Measurements from ENCODE around the gene MEF2A. TPM values are rescaled to one million over a fixed set of nuclear protein-coding genes. Genes with fewer than 3 reads are reported as not detected.

MEF2A gene
- total RNA-seq, 1 donor from 2014 or later: 61.9 TPM

DNA sequence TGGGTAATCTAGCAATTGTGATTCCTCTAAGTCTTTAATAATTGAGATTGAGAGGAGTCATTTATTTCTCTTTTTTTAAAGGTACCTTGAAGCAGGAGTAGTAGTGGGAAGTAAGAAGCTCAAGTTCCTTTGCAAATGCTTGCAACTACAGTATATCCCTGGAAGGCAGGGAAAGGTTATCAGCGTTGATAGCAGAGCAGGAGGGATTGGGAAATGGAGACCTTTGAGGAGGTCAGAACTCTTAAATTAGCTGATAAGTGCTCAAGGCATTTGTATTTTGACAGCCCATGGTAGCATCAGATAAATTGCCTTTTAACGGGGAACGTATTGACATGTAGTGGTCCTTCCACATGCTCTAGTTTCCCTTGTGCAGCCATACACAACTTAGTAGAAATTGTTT lies 47.7 kb downstream of the MEF2A start:
- peaks cover 10% of the 10 kb centered on the region for H3K36me3 Mint-ChIP-seq
- peaks cover 3% of the 10 kb centered on the region for H3K4me1 Mint-ChIP-seq
- Histone ChIP-seq H2AFZ (replicated peaks) (no peak overlapping the region), H3K4me2 (no peak overlapping the region), H3K36me3 (no peaks in the 10 kb centered on the region), H3K4me1 (peaks cover 3% of the 10 kb centered on the region), H3K9me3 (ENCODE audit: low read depth) (no peaks in the 10 kb centered on the region), H4K20me1 (ENCODE audit: low read depth) (peaks cover 26% of the 10 kb centered on the region), H3K9ac (no peak overlapping the region), H3K27me3 (no peaks in the 10 kb centered on the region), H3K27ac (no peak overlapping the region), H3K4me3 (no peak overlapping the region), H3F3A (ENCODE audit: low read depth) (no peaks in the 10 kb centered on the region), H3K79me2 (ENCODE audit: low read depth) (peaks cover 95% of the 10 kb centered on the region)
- H3K27me3 Mint-ChIP-seq (ENCODE audit: insufficient read depth, low read depth): no peaks in the 10 kb centered on the region
- no peak for DNase-seq (ENCODE audit: low spot score)
- TF ChIP-seq EZH2phosphoT487 (IDR thresholded peaks at IDR 0.05): no peak
- TF ChIP-seq EZH2 (IDR thresholded peaks at IDR 0.05): no peak
- TF ChIP-seq, protein P1, sequence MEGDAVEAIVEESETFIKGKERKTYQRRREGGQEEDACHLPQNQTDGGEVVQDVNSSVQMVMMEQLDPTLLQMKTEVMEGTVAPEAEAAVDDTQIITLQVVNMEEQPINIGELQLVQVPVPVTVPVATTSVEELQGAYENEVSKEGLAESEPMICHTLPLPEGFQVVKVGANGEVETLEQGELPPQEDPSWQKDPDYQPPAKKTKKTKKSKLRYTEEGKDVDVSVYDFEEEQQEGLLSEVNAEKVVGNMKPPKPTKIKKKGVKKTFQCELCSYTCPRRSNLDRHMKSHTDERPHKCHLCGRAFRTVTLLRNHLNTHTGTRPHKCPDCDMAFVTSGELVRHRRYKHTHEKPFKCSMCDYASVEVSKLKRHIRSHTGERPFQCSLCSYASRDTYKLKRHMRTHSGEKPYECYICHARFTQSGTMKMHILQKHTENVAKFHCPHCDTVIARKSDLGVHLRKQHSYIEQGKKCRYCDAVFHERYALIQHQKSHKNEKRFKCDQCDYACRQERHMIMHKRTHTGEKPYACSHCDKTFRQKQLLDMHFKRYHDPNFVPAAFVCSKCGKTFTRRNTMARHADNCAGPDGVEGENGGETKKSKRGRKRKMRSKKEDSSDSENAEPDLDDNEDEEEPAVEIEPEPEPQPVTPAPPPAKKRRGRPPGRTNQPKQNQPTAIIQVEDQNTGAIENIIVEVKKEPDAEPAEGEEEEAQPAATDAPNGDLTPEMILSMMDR (IDR thresholded peaks at IDR 0.05): no peak
- H3K27ac Mint-ChIP-seq: no peak overlapping the region
- H3K9me3 Mint-ChIP-seq: peaks cover 11% of the 10 kb centered on the region
- no peak overlapping the region for H3K4me3 Mint-ChIP-seq

DNA sequence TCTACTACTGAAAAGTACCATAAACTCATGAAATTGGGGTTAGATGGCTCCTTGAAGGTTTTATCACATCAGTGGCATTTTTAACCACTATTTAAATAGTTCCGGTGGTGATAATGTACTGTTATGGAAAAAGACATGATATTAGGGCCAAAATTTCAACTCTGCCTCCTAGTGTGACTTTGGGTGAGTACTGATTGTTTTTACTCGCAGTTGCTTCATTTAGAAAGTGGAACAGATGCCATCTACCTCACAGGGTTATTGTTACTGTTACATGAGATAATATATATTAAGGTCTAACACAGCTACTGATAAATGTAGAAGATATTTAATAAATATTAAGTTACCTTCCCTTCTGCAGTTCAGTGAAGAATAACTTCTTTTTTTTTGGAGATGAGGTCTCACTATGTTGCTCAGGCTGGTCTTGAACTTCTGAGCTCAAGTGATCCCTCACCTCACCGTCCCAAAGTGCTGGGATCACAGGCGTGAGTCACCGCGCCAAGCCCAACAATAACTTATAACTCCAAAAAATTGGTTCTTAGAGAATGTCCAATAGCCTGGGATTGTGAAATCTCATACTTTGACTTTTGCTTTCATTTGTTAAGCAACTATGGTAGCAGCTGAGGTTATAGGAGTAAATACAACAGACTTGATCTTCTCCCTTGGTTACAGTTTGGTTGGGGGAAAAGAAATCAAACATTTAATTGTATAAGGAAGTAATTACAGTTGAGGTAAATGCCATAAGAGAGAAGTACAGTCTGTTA lies 48.3 kb downstream of the MEF2A start:
- peaks cover 8% of the 10 kb centered on the region for H3K36me3 Mint-ChIP-seq
- Histone ChIP-seq H3K4me1 (peaks cover 8% of the 10 kb centered on the region), H3K79me2 (ENCODE audit: low read depth) (peaks cover 95% of the 10 kb centered on the region), H3K9ac (no peak overlapping the region), H3K4me3 (no peak overlapping the region), H2AFZ (replicated peaks) (no peak overlapping the region), H3K36me3 (no peaks in the 10 kb centered on the region), H3K27me3 (no peaks in the 10 kb centered on the region), H3K27ac (no peak overlapping the region), H4K20me1 (ENCODE audit: low read depth) (peaks cover 29% of the 10 kb centered on the region), H3K4me2 (no peak overlapping the region), H3K9me3 (ENCODE audit: low read depth) (no peaks in the 10 kb centered on the region), H3F3A (ENCODE audit: low read depth) (no peaks in the 10 kb centered on the region)
- no peak for TF ChIP-seq EZH2phosphoT487 (IDR thresholded peaks at IDR 0.05)
- TF ChIP-seq EZH2 (IDR thresholded peaks at IDR 0.05): no peak
- TF ChIP-seq, protein P1 (IDR thresholded peaks at IDR 0.05): no peak
- H3K27ac Mint-ChIP-seq: no peak overlapping the region
- no peak for DNase-seq (ENCODE audit: low spot score)
- peaks cover 8% of the 10 kb centered on the region for H3K9me3 Mint-ChIP-seq
- H3K4me3 Mint-ChIP-seq: no peak overlapping the region
- no peaks in the 10 kb centered on the region for H3K27me3 Mint-ChIP-seq (ENCODE audit: insufficient read depth, low read depth)
- peaks cover 6% of the 10 kb centered on the region for H3K4me1 Mint-ChIP-seq

DNA sequence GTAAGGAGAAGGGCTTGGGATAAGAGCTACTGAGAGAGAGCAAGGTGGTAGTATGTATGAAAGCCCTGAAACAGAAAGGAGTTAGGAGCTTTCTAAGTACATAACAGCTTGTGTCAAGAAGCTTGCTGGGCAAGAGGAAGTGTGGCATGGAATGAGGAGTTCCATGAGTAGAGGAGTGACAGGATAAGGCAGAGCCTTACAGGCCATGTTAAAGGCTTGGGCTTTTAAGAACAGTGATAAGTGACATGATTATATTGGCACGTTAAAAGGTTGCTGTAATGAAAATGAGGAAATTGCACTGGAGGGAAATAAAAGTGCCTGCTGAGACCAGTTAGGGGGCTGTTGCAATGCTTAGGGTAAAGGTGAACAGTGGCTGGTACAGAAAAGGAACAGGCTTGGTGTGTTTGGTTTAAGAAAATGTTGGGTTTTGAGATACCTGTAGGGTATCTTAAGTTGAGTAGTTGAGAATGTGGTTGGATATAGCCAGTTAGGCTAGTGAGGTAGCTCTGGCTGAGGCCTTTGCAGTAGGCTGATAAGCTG lies 49.0 kb downstream of the MEF2A start:
- Histone ChIP-seq H3K4me2 (no peak overlapping the region), H3K4me1 (peaks cover 12% of the 10 kb centered on the region), H3K9me3 (ENCODE audit: low read depth) (no peaks in the 10 kb centered on the region), H2AFZ (replicated peaks) (no peak overlapping the region), H3K4me3 (no peak overlapping the region), H3K27me3 (no peaks in the 10 kb centered on the region), H3K27ac (no peak overlapping the region), H3K36me3 (no peaks in the 10 kb centered on the region), H3K9ac (no peak overlapping the region), H3K79me2 (ENCODE audit: low read depth) (peaks cover 95% of the 10 kb centered on the region), H4K20me1 (ENCODE audit: low read depth) (peaks cover 37% of the 10 kb centered on the region), H3F3A (ENCODE audit: low read depth) (no peaks in the 10 kb centered on the region)
- Mint-ChIP-seq H3K27ac (no peak overlapping the region), H3K36me3 (peaks cover 8% of the 10 kb centered on the region), H3K27me3 (ENCODE audit: insufficient read depth, low read depth) (no peaks in the 10 kb centered on the region), H3K9me3 (peaks cover 7% of the 10 kb centered on the region), H3K4me1 (peaks cover 11% of the 10 kb centered on the region), H3K4me3 (no peak overlapping the region)
- DNase-seq (ENCODE audit: low spot score): no peak
- TF ChIP-seq, protein P1 (IDR thresholded peaks at IDR 0.05): no peak
- TF ChIP-seq EZH2 (IDR thresholded peaks at IDR 0.05): no peak
- TF ChIP-seq EZH2phosphoT487 (IDR thresholded peaks at IDR 0.05): no peak
